ENCODE results near the gene SUN5.
A peak's percentile ranks its signal among the peaks of the same experiment; 100 is the strongest.

Gene SUN5

DNA sequence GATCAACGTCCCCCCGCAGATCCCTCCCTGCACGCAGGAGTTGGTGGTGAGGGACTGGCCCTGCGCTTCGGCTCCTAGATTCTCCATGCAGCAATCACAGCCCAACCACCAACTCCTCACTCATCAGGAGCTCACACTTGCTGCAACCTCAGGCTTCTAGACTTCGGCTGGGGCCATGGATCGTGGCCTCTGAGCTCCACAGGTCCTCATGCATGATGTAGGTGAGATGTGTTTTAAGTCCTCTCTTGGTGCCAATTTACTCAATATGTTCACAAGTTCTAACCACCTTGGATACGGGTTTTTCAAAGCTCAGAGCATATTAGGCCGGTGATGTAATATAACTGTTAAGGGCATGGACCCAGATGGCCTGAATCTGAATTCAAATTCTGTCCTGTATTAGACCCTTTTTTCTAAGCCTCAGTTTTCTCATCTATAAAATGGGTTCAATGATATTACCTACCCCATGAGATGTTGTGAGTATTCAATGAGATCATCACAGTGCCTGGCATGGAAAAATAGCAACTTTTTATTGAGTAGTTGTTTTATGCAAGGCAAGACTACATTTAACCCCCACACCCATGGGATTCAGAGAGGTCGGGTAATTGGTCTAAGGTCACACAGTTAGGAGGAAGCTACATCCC, 31.0 kb downstream of the SUN5 start:
- Histone ChIP-seq H3K4me3 (ENCODE audit: severe bottlenecking) (no peak overlapping the region), H3K9me3 (ENCODE audit: severe bottlenecking) (no peaks in the 10 kb centered on the region), H3K27ac (ENCODE audit: poor library complexity, severe bottlenecking) (no peak overlapping the region), H3K4me1 (ENCODE audit: insufficient read depth, poor library complexity, severe bottlenecking) (no peaks in the 10 kb centered on the region), H3K36me3 (ENCODE audit: low read depth) (no peaks in the 10 kb centered on the region), H3K27me3 (ENCODE audit: insufficient read depth, poor library complexity, severe bottlenecking) (no peaks in the 10 kb centered on the region)
- DNase-seq (ENCODE audit: low spot score) (no peak), ATAC-seq (ENCODE audit: low read depth) (no peak)
- TF ChIP-seq, protein P1, sequence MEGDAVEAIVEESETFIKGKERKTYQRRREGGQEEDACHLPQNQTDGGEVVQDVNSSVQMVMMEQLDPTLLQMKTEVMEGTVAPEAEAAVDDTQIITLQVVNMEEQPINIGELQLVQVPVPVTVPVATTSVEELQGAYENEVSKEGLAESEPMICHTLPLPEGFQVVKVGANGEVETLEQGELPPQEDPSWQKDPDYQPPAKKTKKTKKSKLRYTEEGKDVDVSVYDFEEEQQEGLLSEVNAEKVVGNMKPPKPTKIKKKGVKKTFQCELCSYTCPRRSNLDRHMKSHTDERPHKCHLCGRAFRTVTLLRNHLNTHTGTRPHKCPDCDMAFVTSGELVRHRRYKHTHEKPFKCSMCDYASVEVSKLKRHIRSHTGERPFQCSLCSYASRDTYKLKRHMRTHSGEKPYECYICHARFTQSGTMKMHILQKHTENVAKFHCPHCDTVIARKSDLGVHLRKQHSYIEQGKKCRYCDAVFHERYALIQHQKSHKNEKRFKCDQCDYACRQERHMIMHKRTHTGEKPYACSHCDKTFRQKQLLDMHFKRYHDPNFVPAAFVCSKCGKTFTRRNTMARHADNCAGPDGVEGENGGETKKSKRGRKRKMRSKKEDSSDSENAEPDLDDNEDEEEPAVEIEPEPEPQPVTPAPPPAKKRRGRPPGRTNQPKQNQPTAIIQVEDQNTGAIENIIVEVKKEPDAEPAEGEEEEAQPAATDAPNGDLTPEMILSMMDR (IDR thresholded peaks at IDR 0.05; ENCODE audit: poor library complexity, severe bottlenecking): no peak

DNA sequence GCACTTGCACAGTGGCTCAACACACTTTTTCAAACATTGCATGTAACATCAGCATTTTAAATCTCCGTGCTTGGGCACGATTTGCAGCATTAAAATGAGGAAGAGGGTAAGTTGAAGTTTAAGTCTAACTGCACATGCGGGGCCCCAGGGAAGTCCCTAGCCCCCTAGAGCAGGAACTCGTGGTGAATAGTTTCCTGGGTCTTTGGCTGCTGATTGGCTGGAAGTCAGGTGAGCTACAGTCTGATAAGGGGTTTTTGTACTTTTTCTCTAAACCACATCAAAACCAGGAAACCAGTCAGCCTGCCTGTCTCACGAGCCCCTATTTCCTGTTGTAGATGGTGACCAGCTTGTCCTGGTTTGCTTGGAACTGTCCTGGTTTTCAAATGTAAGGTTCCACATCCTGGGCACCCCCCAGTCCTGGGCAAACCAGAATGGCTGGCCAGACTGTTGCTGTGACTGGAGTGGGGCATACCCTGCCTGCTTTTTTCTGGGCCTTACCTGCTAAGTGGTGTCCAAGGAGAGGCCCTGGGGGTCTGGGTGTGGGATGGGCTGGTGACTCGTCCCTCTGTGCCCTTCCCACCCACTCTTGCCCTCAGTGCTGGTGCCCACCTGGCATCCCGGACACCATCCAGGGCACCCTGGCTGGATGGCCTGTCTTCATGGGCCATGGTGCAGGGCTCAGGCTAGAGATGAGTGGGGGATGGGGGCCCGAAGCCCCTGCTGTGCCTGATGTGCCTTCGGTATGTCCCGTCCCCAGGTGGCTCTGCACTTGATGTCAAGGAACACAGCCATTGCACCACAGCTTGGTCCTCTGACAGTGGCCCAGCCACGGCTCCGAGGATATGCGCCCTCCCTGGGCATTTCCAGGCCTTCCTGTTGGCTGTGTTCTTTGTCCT, 31.8 kb downstream of the SUN5 start:
- ATAC-seq (ENCODE audit: low read depth) (peak; percentile 5; the same call in 1 of the 3 replicates), DNase-seq (ENCODE audit: low spot score) (peak; percentile 74)
- Histone ChIP-seq H3K27ac (ENCODE audit: poor library complexity, severe bottlenecking) (no peak overlapping the region), H3K36me3 (ENCODE audit: low read depth) (no peaks in the 10 kb centered on the region), H3K9me3 (ENCODE audit: severe bottlenecking) (no peaks in the 10 kb centered on the region), H3K4me1 (ENCODE audit: insufficient read depth, poor library complexity, severe bottlenecking) (no peaks in the 10 kb centered on the region), H3K27me3 (ENCODE audit: insufficient read depth, poor library complexity, severe bottlenecking) (no peaks in the 10 kb centered on the region), H3K4me3 (ENCODE audit: severe bottlenecking) (no peak overlapping the region)
- TF ChIP-seq, protein P1 (IDR thresholded peaks at IDR 0.05; ENCODE audit: poor library complexity, severe bottlenecking): no peak

DNA sequence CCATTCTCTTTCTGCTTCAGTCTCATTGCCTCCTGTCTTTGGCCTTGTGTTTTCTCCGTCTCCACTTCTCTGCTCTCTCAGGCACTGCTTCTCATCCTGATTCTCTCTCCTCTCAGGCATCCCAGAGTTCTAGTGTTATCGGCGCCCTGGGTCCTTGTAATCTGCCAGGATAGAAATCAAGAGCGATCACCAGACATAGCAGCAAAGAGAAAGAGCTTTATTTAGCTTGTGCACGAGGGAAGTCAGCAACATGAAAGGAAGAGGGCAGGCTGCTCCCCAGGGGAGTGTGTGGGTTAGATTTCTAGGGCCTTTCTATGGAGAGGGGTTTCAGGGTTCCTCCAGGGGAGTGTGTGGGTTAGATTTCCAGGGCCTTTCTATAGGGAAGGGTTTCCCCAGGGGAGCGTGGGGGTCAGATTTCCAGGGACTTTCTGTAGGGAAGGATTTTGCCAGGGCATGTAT, 32.5 kb downstream of the SUN5 start:
- DNase-seq (ENCODE audit: low spot score) (peak; percentile 55), ATAC-seq (ENCODE audit: low read depth) (peak; percentile 8; the same call in 1 of the 3 replicates)
- Histone ChIP-seq H3K36me3 (ENCODE audit: low read depth) (no peaks in the 10 kb centered on the region), H3K27me3 (ENCODE audit: insufficient read depth, poor library complexity, severe bottlenecking) (no peaks in the 10 kb centered on the region), H3K4me3 (ENCODE audit: severe bottlenecking) (no peak overlapping the region), H3K27ac (ENCODE audit: poor library complexity, severe bottlenecking) (no peak overlapping the region), H3K4me1 (ENCODE audit: insufficient read depth, poor library complexity, severe bottlenecking) (no peaks in the 10 kb centered on the region), H3K9me3 (ENCODE audit: severe bottlenecking) (no peaks in the 10 kb centered on the region)
- TF ChIP-seq, protein P1 (IDR thresholded peaks at IDR 0.05; ENCODE audit: poor library complexity, severe bottlenecking): no peak

DNA sequence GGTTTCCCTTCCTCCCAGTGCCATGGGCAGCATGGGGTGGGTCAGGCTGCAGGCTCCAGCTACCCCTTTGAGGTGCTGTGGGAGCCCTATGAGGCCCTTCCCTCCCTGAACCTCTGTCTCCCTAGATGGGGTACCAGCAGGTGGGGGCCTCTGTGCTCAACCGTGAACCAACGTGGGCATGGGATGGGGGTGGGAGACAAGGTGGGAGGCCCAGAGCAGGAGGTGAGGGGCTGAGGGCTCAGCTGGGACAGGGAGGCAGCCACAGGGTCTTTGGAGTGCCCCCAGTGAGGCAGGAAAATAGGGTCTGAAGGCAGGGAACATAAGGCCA, 33.3 kb downstream of the SUN5 start:
- H3K27ac ChIP-seq (ENCODE audit: poor library complexity, severe bottlenecking): no peak overlapping the region
- H3K36me3 ChIP-seq (ENCODE audit: low read depth): no peaks in the 10 kb centered on the region
- ATAC-seq (ENCODE audit: low read depth): no peak
- H3K27me3 ChIP-seq (ENCODE audit: insufficient read depth, poor library complexity, severe bottlenecking): no peaks in the 10 kb centered on the region
- H3K4me1 ChIP-seq (ENCODE audit: insufficient read depth, poor library complexity, severe bottlenecking): no peaks in the 10 kb centered on the region
- H3K4me3 ChIP-seq (ENCODE audit: severe bottlenecking): no peak overlapping the region
- peak; percentile 77 for DNase-seq (ENCODE audit: low spot score)
- no peaks in the 10 kb centered on the region for H3K9me3 ChIP-seq (ENCODE audit: severe bottlenecking)
- TF ChIP-seq, protein P1 (IDR thresholded peaks at IDR 0.05; ENCODE audit: poor library complexity, severe bottlenecking): no peak

All from RWPE2 (cell line).